GM12878 (cell line): ENCODE measurements around the gene SSBP2.

Source experiments
- BCL11A ChIP-seq: IDR thresholded peaks from 2 replicates; pipeline ENCODE4 v1.6.1; 2011; ENCODE audit warnings: low read depth, low read length
- CEBPB ChIP-seq, 2 experiments: fragments of 150-350 bp in 1 of 2; IDR thresholded peaks; 2 replicates each; pipeline ENCODE4 v1.6.1; 2012 to 2014; ENCODE audit warnings: low read depth in 2 of 2, low read length in 2 of 2, borderline replicate concordance in 1 of 2, inconsistent platforms in 1 of 2
- GABPA ChIP-seq: IDR thresholded peaks from 2 replicates; pipeline ENCODE4 v1.6.1; 2014; ENCODE audit warnings: antibody characterized with exemption, low read depth, mild to moderate bottlenecking, inconsistent platforms
- HDAC6 ChIP-seq: fragments of 200-600 bp; sonication (generic); IDR thresholded peaks from one replicate; pipeline ENCODE4 v1.8.0; 2017; ENCODE audit warnings: antibody characterized with exemption; ENCODE audit not compliant: unreplicated experiment
- JUND ChIP-seq: IDR thresholded peaks from 2 replicates; pipeline ENCODE4 v1.6.1; 2012; ENCODE audit warnings: low read depth, mild to moderate bottlenecking, low read length, improper control_type of control experiment, moderate library complexity
- SP1 ChIP-seq: IDR thresholded peaks from one replicate; pipeline ENCODE4 v1.6.1; 2011; ENCODE audit warnings: low read depth, low read length

DNA sequence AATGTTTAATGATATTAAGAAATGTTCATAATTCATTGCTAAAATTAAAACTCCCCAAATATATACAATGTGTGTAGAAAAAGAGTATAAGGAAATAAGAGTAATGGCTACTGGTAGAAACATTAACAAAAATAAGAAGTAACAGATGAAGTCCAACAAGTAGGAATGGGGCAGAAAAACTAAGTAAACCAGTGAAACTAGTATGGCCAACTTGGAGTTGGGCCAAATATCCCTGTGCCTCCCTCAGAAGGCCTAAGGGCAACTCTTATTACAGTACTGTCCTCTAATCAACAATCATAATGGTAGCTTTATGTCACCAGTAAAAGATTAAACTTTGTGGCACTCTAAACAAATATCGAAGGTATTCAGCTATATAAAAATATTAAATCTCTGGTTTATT is 93.5 kb downstream of the SSBP2 start:
- no peak for TF ChIP-seq JUND
- no peak for TF ChIP-seq CEBPB (IDR thresholded peaks at IDR 0.05; ENCODE audit: borderline replicate concordance in 1 of 2, low read depth in 2 of 2, low read length in 2 of 2)
- TF ChIP-seq SP1 = no peak
- TF ChIP-seq HDAC6 = no peak
- TF ChIP-seq GABPA = no peak
- no peak for TF ChIP-seq BCL11A
